ENCODE data around the gene ODAPH.
"Not testable (repeated sequence)": the region's sequence is repeated elsewhere in the genome, so short reads cannot be mapped to it uniquely, and the experiment has no call there.

Gene ODAPH

GRCh38 chr4:75555294-75556164, at the start of gene ODAPH:
TSS of gene ODAPH (plus strand) at chr4:75556066. CDS start at chr4:75556083, 17 bp downstream.
- DNase-seq: no peak

GRCh38 chr4:75509592-75509991, 46.3 kb upstream of the ODAPH start:
- DNase-seq: not testable (repeated sequence)

GRCh38 chr4:75511841-75512240, 44.0 kb upstream of the ODAPH start:
- DNase-seq: no peak

GRCh38 chr4:75512386-75513211, 43.3 kb upstream of the ODAPH start:
- DNase-seq: no peak

- DNase-seq: no peak
Measured at GRCh38 chr4:75513526-75514130, 42.2 kb upstream of the ODAPH start.

- DNase-seq: peak; percentile 91
Measured at GRCh38 chr4:75514131-75514948, 41.5 kb upstream of the ODAPH start, which contains the start of the genes RCHY1 and THAP6. TSS of gene RCHY1 (minus strand) at chr4:75514403. CDS start at chr4:75514286, 117 bp downstream. TSS of gene THAP6 (plus strand) at chr4:75514473. CDS start at chr4:75515453, 980 bp downstream.

GRCh38 chr4:75514949-75515612, 40.8 kb upstream of the ODAPH start:
- no peak for DNase-seq

- DNase-seq: no peak
Measured at GRCh38 chr4:75516144-75516543, 39.7 kb upstream of the ODAPH start.

GRCh38 chr4:75519452-75519851, 36.4 kb upstream of the ODAPH start:
- not testable (repeated sequence) for DNase-seq

- DNase-seq: no peak
Measured at GRCh38 chr4:75525086-75525485, 30.8 kb upstream of the ODAPH start.

- DNase-seq: no peak
Measured at GRCh38 chr4:75525910-75526309, 30.0 kb upstream of the ODAPH start.

- no peak for DNase-seq
Measured at GRCh38 chr4:75527482-75527881, 28.4 kb upstream of the ODAPH start.

GRCh38 chr4:75530556-75531322, 25.1 kb upstream of the ODAPH start:
- DNase-seq: no peak

- not testable (repeated sequence) for DNase-seq
Measured at GRCh38 chr4:75531536-75532143, 24.2 kb upstream of the ODAPH start.

GRCh38 chr4:75533339-75533887, 22.5 kb upstream of the ODAPH start:
- DNase-seq: not testable (repeated sequence)

- not testable (repeated sequence) for DNase-seq
Measured at GRCh38 chr4:75533926-75534325, 21.9 kb upstream of the ODAPH start.

GRCh38 chr4:75537308-75537707, 18.6 kb upstream of the ODAPH start:
- DNase-seq: not testable (repeated sequence)

- no peak for DNase-seq
Measured at GRCh38 chr4:75542824-75543223, 13.0 kb upstream of the ODAPH start.

GRCh38 chr4:75544220-75544619, 11.6 kb upstream of the ODAPH start:
- DNase-seq: not testable (repeated sequence)

GRCh38 chr4:75544870-75545269, 11.0 kb upstream of the ODAPH start:
- DNase-seq: no peak
